A549 treated with GW870086 at 1 μM for 4 hours (cell line): ENCODE data around the gene VAT1L. TPM values are rescaled to one million over a fixed set of nuclear protein-coding genes. Genes with fewer than 3 reads are reported as not detected.

Source experiments
- total RNA-seq: library from RNA; stranded (reverse); fragments of 200-300 nt; extraction: Qiagen RNA extraction; gene quantifications from 5 replicates; pipeline ENCODE4 v1.2.3, GENCODE V29; 2022; ENCODE audit warnings: low read depth

The VAT1L gene
- 0.03 to 0.16 TPM in 2 of 5 replicates, not detected in the others for total RNA-seq

GRCh38 chr16:77788181-77789084 is at the start of gene VAT1L:
Gene VAT1L (plus strand): TSS chr16:77788564. CDS start chr16:77788683, 119 bp downstream.

GRCh38 chr16:78022347-78023060 is 234.1 kb downstream of the VAT1L start, which contains the start of gene CLEC3A:
Gene CLEC3A (plus strand): TSS chr16:78022548. CDS start chr16:78022627, 79 bp downstream.

Other genes starting within 250 kb of the VAT1L start
- 5.0 to 6.5 TPM (median 5.9 TPM) in 5 replicates for gene NUDT7, start 66.0 kb upstream of the VAT1L start, total RNA-seq
- not detected in 5 replicates for gene CLEC3A, start 234.0 kb downstream of the VAT1L start, total RNA-seq